Endothelial cell of umbilical vein (primary cell): ENCODE data around the gene CGA.
"Not testable (repeated sequence)": the region's sequence is repeated elsewhere in the genome, so short reads cannot be mapped to it uniquely, and the experiment has no call there.

ENCODE experiments used
- CTCF ChIP-seq, 2 donors: IDR thresholded peaks; 1 replicate in 1 of 2; 2 replicates in 1 of 2; pipeline ENCODE4 v1.5.1; 2011; ENCODE audit warnings: low read length in 2 of 2, mild to moderate bottlenecking in 2 of 2, moderate library complexity in 2 of 2, control low read depth in 1 of 2, inconsistent platforms in 1 of 2, low read depth in 1 of 2; ENCODE audit not compliant: insufficient read depth in 1 of 2; ENCODE audit errors: extremely low read depth in 1 of 2
- EZH2 ChIP-seq: IDR thresholded peaks from 2 replicates; pipeline ENCODE4 v1.6.1; 2012; ENCODE audit warnings: borderline replicate concordance, low read depth, mild to moderate bottlenecking, moderate library complexity, low read length, inconsistent platforms; ENCODE audit not compliant: severe bottlenecking
- FOS ChIP-seq: IDR thresholded peaks from 2 replicates; pipeline ENCODE4 v1.6.1; 2011; ENCODE audit warnings: mild to moderate bottlenecking, low read length, moderate library complexity, borderline replicate concordance; ENCODE audit not compliant: insufficient read depth
- GATA2 ChIP-seq: IDR thresholded peaks from 2 replicates; pipeline ENCODE4 v1.7.0; 2011; ENCODE audit warnings: low read depth, mild to moderate bottlenecking, moderate library complexity, mixed read lengths, low read length; ENCODE audit not compliant: insufficient read length, insufficient read depth
- JUN ChIP-seq: IDR thresholded peaks from 2 replicates; pipeline ENCODE4 v1.6.1; 2011; ENCODE audit warnings: borderline replicate concordance, low read depth; ENCODE audit not compliant: insufficient read length, insufficient read depth
- MAX ChIP-seq: IDR thresholded peaks from 2 replicates; pipeline ENCODE4 v1.6.1; 2011; ENCODE audit not compliant: insufficient read depth, insufficient read length
- MYC ChIP-seq: IDR thresholded peaks from one replicate; pipeline ENCODE4 v1.6.1; 2011; ENCODE audit warnings: mild to moderate bottlenecking, low read depth, low read length
- POLR2A ChIP-seq: IDR thresholded peaks from 2 replicates; pipeline ENCODE4 v1.6.1; 2012; ENCODE audit warnings: low read depth, mild to moderate bottlenecking, control low read depth, low read length
- POLR2AphosphoS5 ChIP-seq: IDR thresholded peaks from 2 replicates; pipeline ENCODE4 v1.6.1; 2012; ENCODE audit warnings: low read depth, mild to moderate bottlenecking, control low read depth, low read length, moderate library complexity; ENCODE audit not compliant: insufficient read depth

- not testable (repeated sequence) for TF ChIP-seq CTCF (IDR thresholded peaks at IDR 0.05; ENCODE audit: extremely low read depth in 1 of 2, insufficient read depth in 1 of 2, low read depth in 1 of 2, low read length in 2 of 2); POLR2A; POLR2AphosphoS5; EZH2; MAX; JUN; FOS; MYC; GATA2
Measured at GRCh38 chr6:87139927-87140326, 45.0 kb upstream of the CGA start.
